Caco-2 (cell line): ENCODE measurements around the gene CFAP299. TPM values are rescaled to one million over a fixed set of nuclear protein-coding genes. Genes with fewer than 3 reads are reported as not detected.

Experiments
- BruUV-seq: library from RNA; stranded (reverse); fragments of 400-500 nt; replicated peaks from 2 replicates; lab custom pipeline; 2021; lab: Mats Ljungman, UMichigan
- CTCF ChIA-PET: fragments of 300-600 bp; sonication (Branson Sonifier 250); formaldehyde crosslinking; loops from one replicate; lab custom pipeline; 2022; ENCODE audit warnings: antibody characterized with exemption; lab: Charles Lee
- POLR2A ChIA-PET: fragments of 300-600 bp; sonication (Branson Sonifier 250); formaldehyde crosslinking; loops from one replicate; lab custom pipeline; 2022; ENCODE audit warnings: antibody characterized with exemption; lab: Charles Lee
- DNase-seq, 2 experiments: peaks; one replicate each; pipeline versions ENCODE4 v3.0.0 to v3.0.0-alpha.2; 2020 to 2022
- H3K27me3 ChIP-seq: replicated peaks from 2 replicates; pipeline ENCODE4 v1.6.0; 2011; ENCODE audit warnings: low read length; ENCODE audit not compliant: control insufficient read depth, insufficient read depth
- H3K36me3 ChIP-seq: 2 replicates; pipeline ENCODE4 v1.5.1; 2011; ENCODE audit warnings: low read length; ENCODE audit not compliant: control insufficient read depth, insufficient read depth
- H3K4me1 ChIP-seq: fragments of 250-450 bp; sonication (Bioruptor Pico); 2 replicates; pipeline ENCODE4 v1.5.1; 2020; ENCODE audit warnings: mild to moderate bottlenecking
- H3K4me3 ChIP-seq: 2 replicates; pipeline ENCODE4 v1.5.1; 2011; ENCODE audit warnings: low read depth, mild to moderate bottlenecking, control low read depth, low read length
- H3K9me3 ChIP-seq: fragments of 250-450 bp; sonication (Bioruptor Pico); 2 replicates; pipeline ENCODE4 v1.5.1; 2020; ENCODE audit warnings: mild to moderate bottlenecking, moderate library complexity
- H3K27ac Mint-ChIP-seq: one replicate; pipeline ENCODE4 v1.8.0; 2022; ENCODE audit warnings: mixed read lengths; ENCODE audit not compliant: unreplicated experiment
- H3K27me3 Mint-ChIP-seq: one replicate; pipeline ENCODE4 v1.8.0; 2022; ENCODE audit warnings: mixed read lengths; ENCODE audit not compliant: insufficient read depth, unreplicated experiment
- H3K36me3 Mint-ChIP-seq: one replicate; pipeline ENCODE4 v1.8.0; 2022; ENCODE audit warnings: mild to moderate bottlenecking, mixed read lengths; ENCODE audit not compliant: insufficient read depth, unreplicated experiment
- H3K4me1 Mint-ChIP-seq: one replicate; pipeline ENCODE4 v1.8.0; 2022; ENCODE audit warnings: low read depth, mixed read lengths; ENCODE audit not compliant: unreplicated experiment
- H3K4me3 Mint-ChIP-seq: one replicate; pipeline ENCODE4 v1.8.0; 2022; ENCODE audit warnings: mild to moderate bottlenecking, moderate library complexity, mixed read lengths; ENCODE audit not compliant: unreplicated experiment
- H3K9me3 Mint-ChIP-seq: one replicate; pipeline ENCODE4 v1.8.0; 2022; ENCODE audit warnings: mixed read lengths; ENCODE audit not compliant: unreplicated experiment
- CTCF ChIP-seq, 2 experiments: fragments of 200-600 bp in 1 of 2; IDR thresholded peaks; 1 replicate in 1 of 2; 2 replicates in 1 of 2; pipeline versions ENCODE4 v1.5.1 to v1.8.0; 2011 to 2022; ENCODE audit warnings: antibody characterized with exemption in 1 of 2, control low read depth in 1 of 2, inconsistent platforms in 1 of 2, low read depth in 1 of 2, low read length in 1 of 2, mild to moderate bottlenecking in 1 of 2, moderate library complexity in 1 of 2; ENCODE audit not compliant: insufficient read depth in 1 of 2, severe bottlenecking in 1 of 2, unreplicated experiment in 1 of 2
- intact Hi-C: fragments of 100-400 bp; cut with micrococcal nuclease; formaldehyde crosslinking; loops from one replicate; pipeline ENCODE4 v1.10.0; 2022; ENCODE audit not compliant: unreplicated experiment
- total RNA-seq: library from RNA; stranded (reverse); gene quantifications from 2 replicates; pipeline ENCODE4 v1.2.3, GENCODE V29; 2022

The CFAP299 gene
- total RNA-seq, 1 experiment from 2014 or later: not detected

- ChIA-PET POLR2A (no interaction called here), CTCF (no interaction called here)
- H3K9me3 ChIP-seq: no peaks in the 10 kb centered on the region
- no peak overlapping the region for H3K4me3 ChIP-seq
- Mint-ChIP-seq H3K27ac (no peak overlapping the region), H3K4me3 (no peak overlapping the region), H3K4me1 (no peaks in the 10 kb centered on the region), H3K36me3 (no peaks in the 10 kb centered on the region), H3K27me3 (no peaks in the 10 kb centered on the region), H3K9me3 (no peaks in the 10 kb centered on the region)
- no TSS peak for BruUV-seq
- no peaks in the 10 kb centered on the region for H3K27me3 ChIP-seq
- no peak for DNase-seq
- no peak for TF ChIP-seq CTCF (IDR thresholded peaks at IDR 0.05; ENCODE audit: insufficient read depth in 1 of 2, low read depth in 1 of 2, low read length in 1 of 2, severe bottlenecking in 1 of 2, unreplicated experiment in 1 of 2)
- intact Hi-C loops: no loop called here
- no peaks in the 10 kb centered on the region for H3K36me3 ChIP-seq
- no peaks in the 10 kb centered on the region for H3K4me1 ChIP-seq
Measured at GRCh38 chr4:80831383-80832361, 496.1 kb downstream of the CFAP299 start.

- intact Hi-C loops: no loop called here
Measured at GRCh38 chr4:80839281-80839680, 503.8 kb downstream of the CFAP299 start.

GRCh38 chr4:80839792-80840191 is 504.3 kb downstream of the CFAP299 start:
- Histone ChIP-seq H3K4me1 (no peaks in the 10 kb centered on the region), H3K36me3 (no peaks in the 10 kb centered on the region), H3K9me3 (no peaks in the 10 kb centered on the region), H3K27me3 (no peaks in the 10 kb centered on the region), H3K4me3 (no peak overlapping the region)
- Mint-ChIP-seq H3K4me3 (no peak overlapping the region), H3K27me3 (no peaks in the 10 kb centered on the region), H3K27ac (no peak overlapping the region), H3K9me3 (no peaks in the 10 kb centered on the region), H3K4me1 (no peaks in the 10 kb centered on the region), H3K36me3 (no peaks in the 10 kb centered on the region)
- no peak for DNase-seq
- no peak for TF ChIP-seq CTCF (IDR thresholded peaks at IDR 0.05; ENCODE audit: insufficient read depth in 1 of 2, low read depth in 1 of 2, low read length in 1 of 2, severe bottlenecking in 1 of 2, unreplicated experiment in 1 of 2)
- intact Hi-C loops: no loop called here
- BruUV-seq: no TSS peak
- CTCF ChIA-PET: no interaction called here
- POLR2A ChIA-PET: no interaction called here

More at GRCh38 chr4:80839281-80839680, 503.8 kb downstream of the CFAP299 start:
- no peak overlapping the region for H3K4me3 ChIP-seq
- no peaks in the 10 kb centered on the region for H3K9me3 ChIP-seq
- no peaks in the 10 kb centered on the region for H3K4me1 ChIP-seq
- no peaks in the 10 kb centered on the region for H3K36me3 ChIP-seq
- DNase-seq: no peak
- Mint-ChIP-seq H3K4me3 (no peak overlapping the region), H3K36me3 (no peaks in the 10 kb centered on the region), H3K27me3 (no peaks in the 10 kb centered on the region), H3K4me1 (no peaks in the 10 kb centered on the region), H3K9me3 (no peaks in the 10 kb centered on the region), H3K27ac (no peak overlapping the region)
- ChIA-PET CTCF (no interaction called here), POLR2A (no interaction called here)
- TF ChIP-seq CTCF (IDR thresholded peaks at IDR 0.05; ENCODE audit: insufficient read depth in 1 of 2, low read depth in 1 of 2, low read length in 1 of 2, severe bottlenecking in 1 of 2, unreplicated experiment in 1 of 2): no peak
- no TSS peak for BruUV-seq
- H3K27me3 ChIP-seq: no peaks in the 10 kb centered on the region
